GM12875 (cell line): ENCODE results near the gene CAPS.

Experiments used
- H3K4me3 ChIP-seq: one replicate; pipeline ENCODE4 v1.5.1; 2011; ENCODE audit warnings: low read depth, low read length, control low read depth
- CTCF ChIP-seq: IDR thresholded peaks from 2 replicates; pipeline ENCODE4 v1.5.1; 2011; ENCODE audit warnings: low read depth, mild to moderate bottlenecking, control low read depth, inconsistent platforms, low read length, moderate library complexity, borderline replicate concordance; ENCODE audit not compliant: insufficient read depth

Gene CAPS

DNA sequence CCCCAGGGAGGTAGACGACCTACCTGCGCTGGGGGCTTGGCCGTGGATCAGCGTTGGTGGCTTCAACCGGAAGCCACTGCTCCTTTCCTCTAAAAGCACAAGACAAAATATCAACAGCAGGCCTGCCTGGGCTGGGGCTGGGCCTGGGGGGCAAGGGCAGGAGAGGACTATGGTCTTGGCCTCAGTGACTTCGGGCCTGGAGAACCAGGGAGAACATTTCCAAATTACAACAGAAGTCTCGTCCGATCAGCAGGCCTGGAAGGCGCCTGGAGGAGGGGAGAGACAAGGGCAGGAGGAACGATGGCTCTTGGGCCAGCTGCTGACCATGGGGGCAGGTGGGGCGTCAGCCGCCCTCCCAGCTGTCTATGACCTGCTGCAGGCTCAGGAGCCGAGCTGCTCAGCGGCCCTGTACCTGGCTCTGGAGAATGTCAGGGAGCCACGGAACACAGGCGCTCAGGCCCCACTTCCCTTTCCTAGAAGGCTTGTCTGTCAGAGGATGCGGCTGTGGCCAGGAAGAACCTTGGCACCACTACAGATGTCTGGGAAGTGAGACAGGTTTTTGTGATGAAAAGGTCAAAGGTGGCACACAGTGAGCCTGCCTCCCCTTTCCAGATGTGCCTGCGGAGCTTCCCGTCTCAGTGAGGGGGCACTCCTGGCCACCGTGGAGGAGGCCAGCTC lies 19.5 kb downstream of the CAPS start:
- no peak overlapping the region for H3K4me3 ChIP-seq
- no peak for TF ChIP-seq CTCF

DNA sequence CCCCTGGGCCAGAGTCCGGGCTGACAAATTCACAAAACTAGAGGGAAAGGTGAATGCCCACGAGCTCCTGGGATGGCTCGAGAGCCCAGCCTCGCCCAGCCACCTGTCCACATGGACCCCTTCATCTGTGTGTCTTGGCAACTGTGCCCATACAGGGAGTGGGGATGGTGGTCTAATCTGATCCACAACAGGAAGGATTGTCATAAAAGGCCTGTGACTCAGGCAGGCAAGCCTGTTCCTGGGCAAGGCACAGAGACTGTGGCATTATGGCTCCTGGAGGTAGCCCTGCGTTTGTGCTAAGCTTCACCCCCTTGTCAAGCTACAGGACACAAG lies 20.0 kb downstream of the CAPS start:
- H3K4me3 ChIP-seq, result no peak overlapping the region
- TF ChIP-seq CTCF, result no peak

DNA sequence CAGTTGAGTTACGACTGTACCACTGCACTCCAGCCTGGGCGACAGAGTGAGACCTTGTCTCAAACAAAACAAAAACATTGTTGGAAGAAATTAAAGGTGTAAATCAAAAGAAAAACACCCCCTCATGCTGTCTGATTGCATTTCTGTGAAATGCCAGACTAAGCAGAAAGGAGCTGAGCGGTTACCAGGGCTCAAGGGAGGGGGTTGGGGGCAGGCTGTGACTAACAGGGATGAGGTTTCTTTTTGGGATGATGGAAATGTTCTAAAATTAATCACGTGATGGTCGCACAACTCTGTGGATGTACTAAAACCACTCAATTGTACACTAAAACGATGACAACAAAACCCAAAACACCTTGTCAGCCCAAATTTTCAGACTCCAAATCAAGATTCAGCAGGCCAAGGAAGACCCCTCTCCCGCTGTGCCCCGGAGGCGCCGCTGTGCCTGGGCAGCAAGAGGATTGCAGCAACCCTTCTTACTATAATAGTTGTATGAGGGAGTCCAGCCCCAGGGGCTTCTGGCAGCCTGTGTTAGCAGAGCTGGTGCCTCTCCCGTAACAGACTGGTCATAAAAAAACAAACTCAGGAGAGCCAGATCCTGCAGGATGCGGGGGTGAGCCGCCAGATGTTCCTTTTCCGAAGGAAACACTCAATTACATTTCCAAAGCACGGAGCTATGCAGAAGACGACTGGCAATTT lies 20.9 kb downstream of the CAPS start:
- H3K4me3 ChIP-seq, result no peak overlapping the region
- no peak for TF ChIP-seq CTCF

DNA sequence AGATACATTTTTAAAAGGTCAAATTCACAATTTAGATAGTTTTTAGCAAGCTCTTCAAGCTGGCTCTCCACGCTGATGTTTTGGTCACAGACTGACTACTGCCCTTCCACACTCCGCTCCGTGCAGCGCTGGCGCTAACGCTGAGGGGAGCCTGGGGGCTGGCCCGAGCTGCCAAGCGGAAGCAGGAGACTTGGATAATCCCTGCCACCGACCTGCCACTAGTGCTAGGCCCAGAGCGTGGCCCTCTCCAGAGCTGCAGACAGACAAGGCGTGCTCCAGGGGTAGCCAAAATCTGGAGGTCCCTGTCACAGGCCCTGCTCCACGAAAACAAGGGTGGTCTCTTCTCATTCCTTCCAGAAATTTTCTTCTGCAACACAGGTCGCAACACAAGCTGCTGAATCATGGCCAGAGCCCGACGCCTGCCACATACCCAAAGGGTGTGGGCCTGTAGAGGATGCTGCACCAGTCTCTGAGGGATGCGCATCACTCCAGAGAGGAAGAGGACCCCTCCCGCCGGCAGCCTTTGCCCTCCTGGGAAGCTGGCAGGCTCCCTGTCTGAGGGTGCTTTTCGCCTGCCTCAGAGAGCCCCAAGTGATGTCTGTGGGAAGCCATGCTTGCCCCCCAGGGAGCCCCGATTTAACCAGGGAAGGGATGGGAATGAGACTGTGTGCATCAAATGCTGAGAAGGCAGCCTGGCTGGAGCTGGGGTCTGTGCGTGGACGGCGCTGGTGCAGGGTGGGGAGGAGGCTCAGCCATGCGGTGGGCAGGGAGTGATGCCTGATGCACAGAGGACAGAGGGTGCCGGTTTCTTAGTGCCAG lies 21.6 kb downstream of the CAPS start:
- no peak for TF ChIP-seq CTCF
- H3K4me3 ChIP-seq, result no peak overlapping the region

GRCh38 chr19:5936292-5936592 lies 22.2 kb downstream of the CAPS start:
- TF ChIP-seq CTCF, result no peak
- H3K4me3 ChIP-seq, result no peak overlapping the region

DNA sequence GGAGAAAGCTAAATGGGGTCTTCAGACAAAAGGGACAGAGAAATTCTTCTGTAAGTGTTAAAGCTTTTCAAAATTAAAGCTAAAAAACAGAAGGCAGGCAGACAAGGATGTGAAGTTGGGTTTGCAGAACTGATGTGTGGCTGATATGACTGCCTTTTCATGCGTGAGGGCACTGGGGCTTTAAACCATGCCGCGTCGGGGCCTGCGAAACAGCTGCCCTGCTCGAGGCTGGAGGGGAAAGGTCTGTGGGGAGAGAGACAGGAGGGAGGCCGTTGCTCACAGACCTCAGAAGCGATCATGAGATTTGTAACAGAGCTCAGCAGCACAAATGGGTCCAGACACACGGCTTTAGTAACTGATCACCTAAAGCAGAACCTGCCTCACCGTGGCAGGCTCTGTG lies 23.5 kb downstream of the CAPS start:
- no peak for TF ChIP-seq CTCF
- H3K4me3 ChIP-seq, result no peak overlapping the region
